Calu3 (cell line): ENCODE measurements around the gene MYD88. TPM values are rescaled to one million over a fixed set of nuclear protein-coding genes. Genes with fewer than 3 reads are reported as not detected.

Experiments
- BruUV-seq: library from RNA; stranded (reverse); fragments of 400-500 nt; replicated peaks from 2 replicates; lab custom pipeline; 2021; lab: Mats Ljungman, UMichigan
- CTCF ChIA-PET: fragments of 300-600 bp; sonication (Branson Sonifier 250); formaldehyde crosslinking; loops from one replicate; lab custom pipeline; 2022; ENCODE audit warnings: antibody characterized with exemption; lab: Charles Lee
- DNase-seq: peaks from one replicate; pipeline ENCODE4 v3.0.0; 2022
- H3K27ac Mint-ChIP-seq: one replicate; pipeline ENCODE4 v1.8.0; 2022; ENCODE audit warnings: mixed read lengths; ENCODE audit not compliant: unreplicated experiment
- H3K27me3 Mint-ChIP-seq: one replicate; pipeline ENCODE4 v1.8.0; 2022; ENCODE audit warnings: mixed read lengths; ENCODE audit not compliant: unreplicated experiment
- H3K36me3 Mint-ChIP-seq: one replicate; pipeline ENCODE4 v1.8.0; 2022; ENCODE audit warnings: mild to moderate bottlenecking, moderate library complexity, mixed read lengths; ENCODE audit not compliant: insufficient read depth, unreplicated experiment
- H3K4me1 Mint-ChIP-seq: one replicate; pipeline ENCODE4 v1.8.0; 2022; ENCODE audit warnings: mild to moderate bottlenecking, low read depth, mixed read lengths; ENCODE audit not compliant: unreplicated experiment
- H3K4me3 Mint-ChIP-seq: one replicate; pipeline ENCODE4 v1.8.0; 2022; ENCODE audit warnings: mild to moderate bottlenecking, low read depth, moderate library complexity, mixed read lengths; ENCODE audit not compliant: unreplicated experiment
- H3K9me3 Mint-ChIP-seq: one replicate; pipeline ENCODE4 v1.8.0; 2022; ENCODE audit warnings: low read depth, mixed read lengths; ENCODE audit not compliant: unreplicated experiment
- CTCF ChIP-seq: fragments of 200-600 bp; IDR thresholded peaks from one replicate; pipeline ENCODE4 v1.8.0; 2022; ENCODE audit warnings: antibody characterized with exemption; ENCODE audit not compliant: unreplicated experiment
- intact Hi-C: fragments of 100-400 bp; cut with micrococcal nuclease; formaldehyde crosslinking; loops from one replicate; pipeline ENCODE4 v1.10.0; 2022; ENCODE audit not compliant: unreplicated experiment
- total RNA-seq: library from RNA; stranded (reverse); gene quantifications from 2 replicates; pipeline ENCODE4 v1.2.3, GENCODE V29; 2022

MYD88 gene
- total RNA-seq, 1 experiment from 2014 or later: 35.2 TPM

- DNase-seq: no peak
- no TSS peak for BruUV-seq
- intact Hi-C loops: no loop called here
- Mint-ChIP-seq H3K4me3 (no peak overlapping the region), H3K4me1 (no peaks in the 10 kb centered on the region), H3K9me3 (peaks cover 4% of the 10 kb centered on the region), H3K27me3 (peaks cover 11% of the 10 kb centered on the region), H3K36me3 (no peaks in the 10 kb centered on the region), H3K27ac (no peak overlapping the region)
- TF ChIP-seq CTCF: no peak
- CTCF ChIA-PET: no interaction called here
These were observed 30.4 kb upstream of the MYD88 start for GRCh38 chr3:38107911-38108648.

- Mint-ChIP-seq H3K27me3 (peaks cover 3% of the 10 kb centered on the region), H3K4me1 (no peaks in the 10 kb centered on the region), H3K27ac (no peak overlapping the region), H3K9me3 (peaks cover 4% of the 10 kb centered on the region), H3K36me3 (no peaks in the 10 kb centered on the region), H3K4me3 (no peak overlapping the region)
- BruUV-seq: no TSS peak
- intact Hi-C loops: no loop called here
- TF ChIP-seq CTCF: no peak
- CTCF ChIA-PET: no interaction called here
- no peak for DNase-seq
These were observed 29.5 kb upstream of the MYD88 start for GRCh38 chr3:38108649-38109579.

GRCh38 chr3:38109580-38110313, 28.7 kb upstream of the MYD88 start:
- no peak overlapping the region for H3K4me3 Mint-ChIP-seq
- DNase-seq: no peak
- H3K27ac Mint-ChIP-seq: no peak overlapping the region
- peaks cover 4% of the 10 kb centered on the region for H3K9me3 Mint-ChIP-seq
- TF ChIP-seq CTCF: no peak
- intact Hi-C loops: no loop called here
- H3K36me3 Mint-ChIP-seq: peaks cover under 1% of the 10 kb centered on the region
- BruUV-seq: no TSS peak
- H3K27me3 Mint-ChIP-seq: no peaks in the 10 kb centered on the region
- no peaks in the 10 kb centered on the region for H3K4me1 Mint-ChIP-seq
- CTCF ChIA-PET: no interaction called here

GRCh38 chr3:38110314-38111050, 28.0 kb upstream of the MYD88 start:
- Mint-ChIP-seq H3K27me3 (peaks cover 5% of the 10 kb centered on the region), H3K9me3 (peaks cover 4% of the 10 kb centered on the region), H3K27ac (no peak overlapping the region), H3K4me1 (no peaks in the 10 kb centered on the region), H3K36me3 (peaks cover 8% of the 10 kb centered on the region), H3K4me3 (no peak overlapping the region)
- DNase-seq: no peak
- BruUV-seq: no TSS peak
- TF ChIP-seq CTCF: no peak
- intact Hi-C loops: no loop called here
- CTCF ChIA-PET: no interaction called here
